ENCODE results near the gene TTC24. TPM values are rescaled to one million over a fixed set of nuclear protein-coding genes. Genes with fewer than 3 reads are reported as not detected.

Gene TTC24
- total and polyA plus RNA-seq, 7 experiments from 2014 or later: 0.97 to 10.2 (median 3.2) TPM

Other genes with a start within 250 kb of the TTC24 start
- 100 to 1,000 TPM in 3 of 5 experiments, 10 to 100 TPM in 2; 78.0 to 282 (median 114) TPM for gene CCT3, start 241.4 kb upstream of the TTC24 start, total RNA-seq
- 100 to 1,000 TPM; 203 to 265 TPM for gene CCT3, start 241.4 kb upstream of the TTC24 start, polyA plus RNA-seq
- 1 to 10 TPM in 1 of 5 experiments, not detected in 4; 1.1 TPM for gene TSACC, start 241.2 kb upstream of the TTC24 start, total RNA-seq
- gene TSACC, start 241.2 kb upstream of the TTC24 start, polyA plus RNA-seq: 1 to 10 TPM; 1.7 to 2.2 TPM
- not detected for gene RHBG, start 210.5 kb upstream of the TTC24 start, total RNA-seq
- gene RHBG, start 210.5 kb upstream of the TTC24 start, polyA plus RNA-seq: not detected
- 100 to 1,000 TPM in 2 of 5 experiments, 10 to 100 TPM in 3; 48.1 to 190 (median 67.7) TPM for gene MEF2D, start 78.9 kb upstream of the TTC24 start, total RNA-seq
- gene MEF2D, start 78.9 kb upstream of the TTC24 start, polyA plus RNA-seq: 10 to 100 TPM in 1 of 2 donors, 1 to 10 TPM in 1; 4.5 to 10.0 TPM
- 10 to 100 TPM in 1 of 5 experiments, under 1 TPM in 1, not detected in 3; 0.24 to 14.4 TPM for gene IQGAP3, start 7.2 kb upstream of the TTC24 start, total RNA-seq
- gene IQGAP3, start 7.2 kb upstream of the TTC24 start, polyA plus RNA-seq: not detected
- gene NAXE, start 12.1 kb downstream of the TTC24 start, total RNA-seq: 10 to 100 TPM; 25.6 to 58.8 (median 40.7) TPM
- gene NAXE, start 12.1 kb downstream of the TTC24 start, polyA plus RNA-seq: 100 to 1,000 TPM in 1 of 2 donors, 10 to 100 TPM in 1; 98.0 to 113 TPM
- gene GPATCH4, start 21.8 kb downstream of the TTC24 start, total RNA-seq: 10 to 100 TPM; 33.3 to 49.6 (median 39.1) TPM
- gene GPATCH4, start 21.8 kb downstream of the TTC24 start, polyA plus RNA-seq: 10 to 100 TPM; 46.5 to 59.1 TPM
- gene HAPLN2, start 39.7 kb downstream of the TTC24 start, total RNA-seq: not detected
- gene HAPLN2, start 39.7 kb downstream of the TTC24 start, polyA plus RNA-seq: not detected
- not detected for gene BCAN, start 62.4 kb downstream of the TTC24 start, total RNA-seq
- not detected for gene BCAN, start 62.4 kb downstream of the TTC24 start, polyA plus RNA-seq
- under 1 TPM in 1 of 5 experiments, not detected in 4; 0.05 TPM for gene NES, start 97.7 kb downstream of the TTC24 start, total RNA-seq
- gene NES, start 97.7 kb downstream of the TTC24 start, polyA plus RNA-seq: not detected
- gene CRABP2, start 125.9 kb downstream of the TTC24 start, total RNA-seq: 1 to 10 TPM in 4 of 5 experiments, under 1 TPM in 1; 0.38 to 2.5 (median 1.4) TPM
- gene CRABP2, start 125.9 kb downstream of the TTC24 start, polyA plus RNA-seq: 1 to 10 TPM in 1 of 2 donors, under 1 TPM in 1; 0.40 to 1.1 TPM
- gene METTL25B, start 148.7 kb downstream of the TTC24 start, total RNA-seq: 10 to 100 TPM; 16.0 to 29.8 (median 29.1) TPM
- 1 to 10 TPM; 4.4 to 5.1 TPM for gene METTL25B, start 148.7 kb downstream of the TTC24 start, polyA plus RNA-seq
- 10 to 100 TPM; 44.7 to 59.9 (median 53.9) TPM for gene ISG20L2, start 149.0 kb downstream of the TTC24 start, total RNA-seq
- 10 to 100 TPM; 15.3 to 20.6 TPM for gene ISG20L2, start 149.0 kb downstream of the TTC24 start, polyA plus RNA-seq
- gene MRPL24, start 161.4 kb downstream of the TTC24 start, total RNA-seq: 10 to 100 TPM; 19.1 to 68.9 (median 47.2) TPM
- gene MRPL24, start 161.4 kb downstream of the TTC24 start, polyA plus RNA-seq: 10 to 100 TPM; 86.3 to 98.0 TPM
- gene HDGF, start 172.0 kb downstream of the TTC24 start, total RNA-seq: 100 to 1,000 TPM in 1 of 5 experiments, 10 to 100 TPM in 4; 64.1 to 224 (median 91.2) TPM
- gene HDGF, start 172.0 kb downstream of the TTC24 start, polyA plus RNA-seq: 10 to 100 TPM; 25.0 to 39.3 TPM
- gene PRCC, start 187.8 kb downstream of the TTC24 start, total RNA-seq: 10 to 100 TPM; 53.2 to 88.9 (median 61.7) TPM
- 10 to 100 TPM; 40.9 to 60.8 TPM for gene PRCC, start 187.8 kb downstream of the TTC24 start, polyA plus RNA-seq
- gene SH2D2A, start 237.1 kb downstream of the TTC24 start, total RNA-seq: 100 to 1,000 TPM in 1 of 5 experiments, 10 to 100 TPM in 4; 14.7 to 164 (median 54.3) TPM
- 10 to 100 TPM; 12.7 to 15.7 TPM for gene SH2D2A, start 237.1 kb downstream of the TTC24 start, polyA plus RNA-seq